ENCODE results near the gene PAK6. TPM values are rescaled to one million over a fixed set of nuclear protein-coding genes. Genes with fewer than 3 reads are reported as not detected.

The PAK6 gene
- total RNA-seq, 1 donor from 2014 or later = 0.31 TPM

DNA sequence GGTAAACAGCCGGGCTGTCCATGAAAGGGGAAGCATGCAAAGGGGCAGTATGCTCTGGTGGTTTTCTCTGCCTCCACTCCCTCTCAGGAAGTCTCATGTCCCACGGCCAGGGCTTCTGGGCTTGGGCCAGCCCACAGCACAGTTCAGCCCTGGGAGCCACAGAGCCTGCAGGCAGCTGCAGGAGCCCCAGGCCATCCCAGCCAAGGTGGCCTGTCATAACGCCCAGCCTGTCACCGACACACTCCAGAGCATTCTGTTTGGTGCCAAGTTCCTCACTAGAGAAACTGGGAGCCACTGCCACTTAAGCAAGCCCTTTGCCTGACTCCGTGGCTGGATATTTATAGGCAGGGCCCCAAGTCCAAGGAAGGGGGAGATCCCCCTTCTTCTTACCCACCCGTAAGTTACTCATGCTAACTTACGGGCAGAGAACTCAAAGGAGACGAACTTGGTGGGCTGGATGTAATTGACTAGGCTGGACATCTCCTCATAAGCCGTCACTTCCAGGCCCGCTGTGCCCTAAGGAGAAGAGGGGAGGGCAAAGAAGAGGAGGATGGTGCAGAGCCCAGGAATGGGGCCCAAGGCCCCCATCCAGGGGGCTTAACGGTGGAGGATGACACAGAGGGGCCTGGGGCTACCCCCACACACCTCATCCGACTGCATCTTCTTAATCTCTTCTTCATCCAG is 57.2 kb downstream of the PAK6 start:
- no peak for DNase-seq (ENCODE audit: low spot score)
- no peak overlapping the region for H3K27ac Mint-ChIP-seq (ENCODE audit: unreplicated experiment)
- H3K9me3 Mint-ChIP-seq (ENCODE audit: unreplicated experiment) = no peaks in the 10 kb centered on the region
- peaks cover 9% of the 10 kb centered on the region for H3K4me1 Mint-ChIP-seq (ENCODE audit: unreplicated experiment)
- peaks cover 27% of the 10 kb centered on the region for H3K36me3 Mint-ChIP-seq (ENCODE audit: low read depth, unreplicated experiment)
- H3K4me3 Mint-ChIP-seq (ENCODE audit: unreplicated experiment) = no peak overlapping the region
- peaks cover 24% of the 10 kb centered on the region for H3K27me3 Mint-ChIP-seq (ENCODE audit: unreplicated experiment)
- TF ChIP-seq, protein P1, sequence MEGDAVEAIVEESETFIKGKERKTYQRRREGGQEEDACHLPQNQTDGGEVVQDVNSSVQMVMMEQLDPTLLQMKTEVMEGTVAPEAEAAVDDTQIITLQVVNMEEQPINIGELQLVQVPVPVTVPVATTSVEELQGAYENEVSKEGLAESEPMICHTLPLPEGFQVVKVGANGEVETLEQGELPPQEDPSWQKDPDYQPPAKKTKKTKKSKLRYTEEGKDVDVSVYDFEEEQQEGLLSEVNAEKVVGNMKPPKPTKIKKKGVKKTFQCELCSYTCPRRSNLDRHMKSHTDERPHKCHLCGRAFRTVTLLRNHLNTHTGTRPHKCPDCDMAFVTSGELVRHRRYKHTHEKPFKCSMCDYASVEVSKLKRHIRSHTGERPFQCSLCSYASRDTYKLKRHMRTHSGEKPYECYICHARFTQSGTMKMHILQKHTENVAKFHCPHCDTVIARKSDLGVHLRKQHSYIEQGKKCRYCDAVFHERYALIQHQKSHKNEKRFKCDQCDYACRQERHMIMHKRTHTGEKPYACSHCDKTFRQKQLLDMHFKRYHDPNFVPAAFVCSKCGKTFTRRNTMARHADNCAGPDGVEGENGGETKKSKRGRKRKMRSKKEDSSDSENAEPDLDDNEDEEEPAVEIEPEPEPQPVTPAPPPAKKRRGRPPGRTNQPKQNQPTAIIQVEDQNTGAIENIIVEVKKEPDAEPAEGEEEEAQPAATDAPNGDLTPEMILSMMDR (IDR thresholded peaks at IDR 0.05; ENCODE audit: unreplicated experiment) = no peak

DNA sequence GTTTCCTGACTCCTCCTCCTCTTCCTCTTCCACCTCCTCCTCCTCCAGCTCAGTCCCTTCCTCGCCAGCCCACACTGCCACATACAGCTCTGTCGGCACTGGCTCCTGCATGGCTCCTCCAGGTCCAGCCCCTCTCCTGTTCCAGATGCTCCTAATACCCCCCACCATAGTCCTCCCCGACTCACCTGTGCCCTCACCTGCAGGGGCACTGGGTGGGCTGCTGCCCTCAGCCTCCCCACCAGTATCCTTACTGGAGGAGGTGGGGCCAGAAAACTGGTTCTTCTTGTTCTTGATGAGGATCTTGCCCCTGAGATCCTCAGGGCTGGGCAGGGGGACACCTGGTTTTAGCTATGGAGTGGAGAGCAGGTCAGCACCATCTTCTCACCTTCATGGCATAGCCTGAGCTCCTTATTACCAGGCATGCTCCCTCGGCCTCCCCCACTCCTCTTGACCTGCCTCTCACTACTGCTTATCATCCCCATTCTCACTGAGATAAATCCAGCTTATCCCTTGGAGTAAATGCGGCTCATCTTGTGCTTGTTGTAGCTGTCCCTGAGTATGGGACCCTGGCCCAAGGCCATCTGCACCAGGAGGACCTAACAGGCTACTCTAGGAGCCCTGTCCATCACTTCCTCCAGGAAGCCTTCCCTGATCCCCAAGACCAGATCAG is 57.8 kb downstream of the PAK6 start:
- peak overlapping the region; percentile 52 for H3K27ac Mint-ChIP-seq (ENCODE audit: unreplicated experiment)
- DNase-seq (ENCODE audit: low spot score) = no peak
- no peaks in the 10 kb centered on the region for H3K9me3 Mint-ChIP-seq (ENCODE audit: unreplicated experiment)
- peaks cover 12% of the 10 kb centered on the region for H3K4me1 Mint-ChIP-seq (ENCODE audit: unreplicated experiment)
- H3K4me3 Mint-ChIP-seq (ENCODE audit: unreplicated experiment) = peak overlapping the region; percentile 56
- TF ChIP-seq, protein P1 (IDR thresholded peaks at IDR 0.05; ENCODE audit: unreplicated experiment) = no peak
- H3K27me3 Mint-ChIP-seq (ENCODE audit: unreplicated experiment) = peaks cover 24% of the 10 kb centered on the region
- peaks cover 27% of the 10 kb centered on the region for H3K36me3 Mint-ChIP-seq (ENCODE audit: low read depth, unreplicated experiment)

DNA sequence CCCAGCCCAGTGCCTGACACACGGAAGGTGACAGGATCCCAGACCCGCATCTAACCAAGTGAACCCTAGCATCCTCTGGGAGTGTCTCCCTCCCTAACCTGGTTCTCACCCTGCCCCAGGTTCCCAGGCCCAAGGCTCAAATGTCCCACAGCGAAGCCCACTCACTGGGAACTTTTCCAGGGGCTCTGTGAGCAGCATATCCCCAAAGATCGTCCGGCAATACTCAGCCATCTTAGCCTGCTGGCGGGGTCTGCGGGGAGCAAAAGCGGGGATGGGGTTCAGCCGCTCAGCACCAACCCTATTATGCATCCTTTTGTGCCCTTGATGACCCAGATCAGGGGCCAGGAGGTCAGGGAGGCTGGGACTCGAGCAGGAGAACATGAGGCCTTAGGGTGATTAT is 58.5 kb downstream of the PAK6 start:
- no peak for DNase-seq (ENCODE audit: low spot score)
- Mint-ChIP-seq H3K27me3 (ENCODE audit: unreplicated experiment) (peaks cover 24% of the 10 kb centered on the region), H3K36me3 (ENCODE audit: low read depth, unreplicated experiment) (peaks cover 27% of the 10 kb centered on the region), H3K4me3 (ENCODE audit: unreplicated experiment) (no peak overlapping the region), H3K4me1 (ENCODE audit: unreplicated experiment) (peaks cover 16% of the 10 kb centered on the region), H3K9me3 (ENCODE audit: unreplicated experiment) (no peaks in the 10 kb centered on the region), H3K27ac (ENCODE audit: unreplicated experiment) (no peak overlapping the region)
- TF ChIP-seq, protein P1 (IDR thresholded peaks at IDR 0.05; ENCODE audit: unreplicated experiment) = no peak

DNA sequence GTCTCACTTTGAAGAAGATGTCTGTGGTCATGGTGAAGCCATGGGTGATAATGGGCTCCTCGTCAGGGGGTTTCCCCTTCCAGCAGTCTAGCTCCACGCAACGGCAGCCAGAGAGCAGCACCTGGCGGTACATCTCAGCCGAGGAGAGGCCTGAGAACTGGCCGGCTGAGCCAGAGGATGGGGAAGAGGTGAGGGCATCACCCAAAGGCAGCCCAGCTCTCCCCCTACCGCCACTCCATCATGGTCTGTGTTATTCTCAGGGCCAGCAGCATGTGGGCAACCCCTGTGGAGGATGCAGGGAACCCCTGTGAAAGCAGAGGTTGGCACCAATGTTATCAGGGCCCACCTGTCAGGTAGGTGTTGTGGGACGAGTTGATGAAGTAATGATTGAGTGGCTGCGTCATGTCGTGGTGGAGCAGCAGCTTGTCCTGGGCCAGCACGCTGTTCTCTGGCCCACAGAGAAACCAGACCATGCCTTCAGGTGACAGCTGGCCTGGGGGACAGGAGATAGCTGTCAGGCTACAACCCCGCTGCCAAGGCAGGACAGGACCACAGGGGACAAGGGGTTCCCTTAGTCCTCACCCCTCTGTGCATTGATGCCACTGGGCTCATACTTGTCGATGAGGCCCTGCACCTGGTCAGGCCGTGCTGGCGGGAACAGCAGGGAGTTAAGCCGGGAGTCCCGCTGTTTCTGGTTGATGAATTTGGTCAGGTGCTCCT is 59.5 kb downstream of the PAK6 start:
- Mint-ChIP-seq H3K36me3 (ENCODE audit: low read depth, unreplicated experiment) (peaks cover 27% of the 10 kb centered on the region), H3K4me3 (ENCODE audit: unreplicated experiment) (no peak overlapping the region), H3K27ac (ENCODE audit: unreplicated experiment) (no peak overlapping the region), H3K9me3 (ENCODE audit: unreplicated experiment) (no peaks in the 10 kb centered on the region), H3K4me1 (ENCODE audit: unreplicated experiment) (peaks cover 13% of the 10 kb centered on the region), H3K27me3 (ENCODE audit: unreplicated experiment) (peaks cover 21% of the 10 kb centered on the region)
- DNase-seq (ENCODE audit: low spot score) = no peak
- TF ChIP-seq, protein P1 (IDR thresholded peaks at IDR 0.05; ENCODE audit: unreplicated experiment) = no peak

All from endothelial cell (in vitro differentiated cells).